ENCODE results near the gene R3HDM4. TPM values are rescaled to one million over a fixed set of nuclear protein-coding genes. Genes with fewer than 3 reads are reported as not detected.

R3HDM4 gene
- total and polyA plus RNA-seq, 2 donors from 2014 or later: 47.4 to 71.4 TPM

DNA sequence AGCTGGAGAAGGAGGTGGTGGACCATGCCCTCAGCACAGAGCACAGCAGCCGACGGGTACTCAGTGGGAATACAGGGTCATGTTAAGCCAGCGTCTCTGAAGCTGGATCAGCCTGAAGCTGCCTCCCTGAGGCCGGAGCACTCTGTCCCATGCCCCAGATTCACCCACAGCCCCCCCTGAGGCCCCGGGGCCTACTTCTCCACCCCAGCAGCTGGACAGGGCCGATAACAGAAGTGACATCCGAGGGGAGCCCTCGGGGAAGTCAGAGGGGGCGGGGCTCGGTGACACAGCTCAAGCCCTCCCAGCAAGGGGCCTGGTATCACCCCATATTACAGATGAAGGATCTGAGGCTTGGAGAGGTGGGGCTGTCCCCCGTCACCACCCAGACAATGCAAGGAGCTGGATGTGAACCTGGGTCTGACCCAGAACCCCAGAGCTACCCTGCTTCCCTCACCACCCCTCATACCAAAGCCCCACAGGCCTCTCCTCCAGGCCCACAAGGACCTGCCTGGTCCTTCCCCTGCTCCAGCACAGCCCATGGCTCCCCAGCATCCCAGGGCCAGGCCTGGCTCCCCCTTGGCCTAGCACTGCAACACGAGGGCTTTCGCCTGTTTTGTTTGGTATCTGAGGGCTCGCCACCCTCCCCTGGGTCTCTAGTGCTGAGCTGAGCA, 5.7 kb downstream of the R3HDM4 start:
- TF ChIP-seq CTCF (IDR thresholded peaks at IDR 0.05; ENCODE audit: borderline replicate concordance, extremely low read depth, insufficient read depth): no peak
- Histone ChIP-seq H3K4me3 (ENCODE audit: low read length in 3 of 3) (no peak overlapping the region), H3K27me3 (ENCODE audit: control insufficient read depth, insufficient read depth, low read length) (no peaks in the 10 kb centered on the region), H3K27ac (ENCODE audit: low read depth in 2 of 2, low read length in 2 of 2) (no peak overlapping the region), H3K36me3 (ENCODE audit: control insufficient read depth in 2 of 3, insufficient read depth in 3 of 3, low read length in 3 of 3) (no peaks in the 10 kb centered on the region), H3K4me1 (ENCODE audit: control insufficient read depth in 2 of 3, insufficient read depth in 2 of 3, low read depth in 1 of 3, low read length in 3 of 3) (peaks cover 0 to 2% (median 0%) of the 10 kb centered on the region in 3 donors), H3K9ac (ENCODE audit: low read length in 3 of 3) (no peak overlapping the region), H3K9me3 (ENCODE audit: control insufficient read depth in 2 of 3, insufficient read depth in 1 of 3, low read length in 3 of 3) (no peaks in the 10 kb centered on the region)
- DNase-seq (peak in 1 of 5 donors; percentile 82), FAIRE-seq (no peak)
- intact Hi-C loops (cut with DNase I): no loop called here

DNA sequence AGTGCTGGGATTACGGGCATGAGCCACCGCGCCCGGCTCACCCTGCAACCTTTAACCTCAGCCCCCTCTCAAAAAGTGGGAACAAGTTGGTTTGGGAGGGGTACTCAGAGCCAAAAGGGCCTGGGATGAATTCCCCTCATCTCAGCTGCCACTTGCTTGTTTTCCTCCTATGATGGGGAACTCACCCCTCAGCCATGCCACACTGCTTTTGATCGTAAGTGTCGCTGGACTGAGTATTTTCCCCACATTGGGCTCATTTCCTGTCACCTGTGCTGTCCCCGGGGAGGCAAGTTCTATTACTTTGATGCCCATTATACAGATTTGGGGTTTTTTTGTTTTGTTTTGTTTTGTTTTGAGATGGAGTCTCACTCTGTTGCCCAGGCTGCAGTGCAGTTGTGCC, 6.5 kb downstream of the R3HDM4 start:
- DNase-seq: no peak
- peaks cover 0 to 2% (median 0%) of the 10 kb centered on the region in 3 donors for H3K4me1 ChIP-seq (ENCODE audit: control insufficient read depth in 2 of 3, insufficient read depth in 2 of 3, low read depth in 1 of 3, low read length in 3 of 3)
- no peak for FAIRE-seq
- no peak overlapping the region for H3K27ac ChIP-seq (ENCODE audit: low read depth in 2 of 2, low read length in 2 of 2)
- no peak overlapping the region for H3K4me3 ChIP-seq (ENCODE audit: low read length in 3 of 3)
- H3K9me3 ChIP-seq (ENCODE audit: control insufficient read depth in 2 of 3, insufficient read depth in 1 of 3, low read length in 3 of 3): no peaks in the 10 kb centered on the region
- no peaks in the 10 kb centered on the region for H3K36me3 ChIP-seq (ENCODE audit: control insufficient read depth in 2 of 3, insufficient read depth in 3 of 3, low read length in 3 of 3)
- H3K9ac ChIP-seq (ENCODE audit: low read length in 3 of 3): no peak overlapping the region
- H3K27me3 ChIP-seq (ENCODE audit: control insufficient read depth, insufficient read depth, low read length): no peaks in the 10 kb centered on the region
- intact Hi-C loops (cut with DNase I): no loop called here
- TF ChIP-seq CTCF (IDR thresholded peaks at IDR 0.05; ENCODE audit: borderline replicate concordance, extremely low read depth, insufficient read depth): no peak

DNA sequence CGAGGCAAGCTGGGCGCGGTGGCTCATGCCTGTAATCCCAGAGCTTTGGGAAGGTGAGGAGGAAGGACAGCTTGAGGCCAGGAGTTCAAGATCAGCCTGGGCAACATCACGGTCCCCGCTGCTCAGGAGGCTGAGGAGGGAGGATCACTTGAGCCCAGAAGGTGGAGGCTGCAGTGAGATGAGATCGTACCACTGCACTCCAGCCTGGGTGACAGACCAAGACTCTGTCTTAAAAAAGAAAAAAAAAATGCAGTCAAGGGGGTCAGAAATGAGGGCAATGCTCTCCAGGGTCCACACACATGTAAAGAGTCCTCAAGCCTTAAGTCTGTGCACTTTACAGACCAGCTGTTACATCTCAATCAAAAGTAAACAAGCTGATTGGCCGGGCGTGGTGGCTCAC, 8.5 kb downstream of the R3HDM4 start:
- no peak overlapping the region for H3K9ac ChIP-seq (ENCODE audit: low read length in 3 of 3)
- no peaks in the 10 kb centered on the region for H3K9me3 ChIP-seq (ENCODE audit: control insufficient read depth in 2 of 3, insufficient read depth in 1 of 3, low read length in 3 of 3)
- no peak for DNase-seq
- H3K4me3 ChIP-seq (ENCODE audit: low read length in 3 of 3): no peak overlapping the region
- no peak for TF ChIP-seq CTCF (IDR thresholded peaks at IDR 0.05; ENCODE audit: borderline replicate concordance, extremely low read depth, insufficient read depth)
- intact Hi-C loops (cut with DNase I): no loop called here
- FAIRE-seq: no peak
- H3K27me3 ChIP-seq (ENCODE audit: control insufficient read depth, insufficient read depth, low read length): no peaks in the 10 kb centered on the region
- H3K36me3 ChIP-seq (ENCODE audit: control insufficient read depth in 2 of 3, insufficient read depth in 3 of 3, low read length in 3 of 3): no peaks in the 10 kb centered on the region
- no peak overlapping the region for H3K27ac ChIP-seq (ENCODE audit: low read depth in 2 of 2, low read length in 2 of 2)
- H3K4me1 ChIP-seq (ENCODE audit: control insufficient read depth in 2 of 3, insufficient read depth in 2 of 3, low read depth in 1 of 3, low read length in 3 of 3): no peaks in the 10 kb centered on the region
